ENCODE data around the gene PRSS22.

- TF ChIP-seq MXI1 (conservative IDR thresholded peaks at IDR 0.05; ENCODE audit: poor library complexity, severe bottlenecking) (no peak), EZH2 (IDR thresholded peaks at IDR 0.05; ENCODE audit: borderline replicate concordance, insufficient read depth, low read length, poor library complexity, severe bottlenecking) (no peak), POLR2AphosphoS5 (IDR thresholded peaks at IDR 0.05) (no peak), EP300 (conservative IDR thresholded peaks at IDR 0.05; ENCODE audit: poor library complexity, severe bottlenecking) (no peak), REST (IDR thresholded peaks at IDR 0.05; ENCODE audit: borderline replicate concordance) (no peak), RAD21 (conservative IDR thresholded peaks at IDR 0.05) (no peak)
- TF ChIP-seq, protein P1, sequence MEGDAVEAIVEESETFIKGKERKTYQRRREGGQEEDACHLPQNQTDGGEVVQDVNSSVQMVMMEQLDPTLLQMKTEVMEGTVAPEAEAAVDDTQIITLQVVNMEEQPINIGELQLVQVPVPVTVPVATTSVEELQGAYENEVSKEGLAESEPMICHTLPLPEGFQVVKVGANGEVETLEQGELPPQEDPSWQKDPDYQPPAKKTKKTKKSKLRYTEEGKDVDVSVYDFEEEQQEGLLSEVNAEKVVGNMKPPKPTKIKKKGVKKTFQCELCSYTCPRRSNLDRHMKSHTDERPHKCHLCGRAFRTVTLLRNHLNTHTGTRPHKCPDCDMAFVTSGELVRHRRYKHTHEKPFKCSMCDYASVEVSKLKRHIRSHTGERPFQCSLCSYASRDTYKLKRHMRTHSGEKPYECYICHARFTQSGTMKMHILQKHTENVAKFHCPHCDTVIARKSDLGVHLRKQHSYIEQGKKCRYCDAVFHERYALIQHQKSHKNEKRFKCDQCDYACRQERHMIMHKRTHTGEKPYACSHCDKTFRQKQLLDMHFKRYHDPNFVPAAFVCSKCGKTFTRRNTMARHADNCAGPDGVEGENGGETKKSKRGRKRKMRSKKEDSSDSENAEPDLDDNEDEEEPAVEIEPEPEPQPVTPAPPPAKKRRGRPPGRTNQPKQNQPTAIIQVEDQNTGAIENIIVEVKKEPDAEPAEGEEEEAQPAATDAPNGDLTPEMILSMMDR (IDR thresholded peaks at IDR 0.05; ENCODE audit: poor library complexity, severe bottlenecking), result no peak
Measured at GRCh38 chr16:2871926-2872325, 14.0 kb upstream of the PRSS22 start.
